ENCODE data around the gene SCAMP1. TPM values are rescaled to one million over a fixed set of nuclear protein-coding genes. Genes with fewer than 3 reads are reported as not detected.
A peak's percentile ranks its signal among the peaks of the same experiment; 100 is the strongest.

The SCAMP1 gene
- total and polyA plus RNA-seq, 2 of the 13 experiments (the other 11 are each of a cell fraction or from before 2014, with no cell fraction given): 18.2 to 33.7 TPM

- TF ChIP-seq GRHL1 (CRISPR knock-in tag; conservative IDR thresholded peaks at IDR 0.05) (no peak), ZBTB1 (CRISPR knock-in tag; IDR thresholded peaks at IDR 0.05; ENCODE audit: borderline replicate concordance) (no peak), NR1H2 (CRISPR knock-in tag; IDR thresholded peaks at IDR 0.05; ENCODE audit: borderline replicate concordance, low read depth) (no peak), SNAI1 (CRISPR knock-in tag; IDR thresholded peaks at IDR 0.05; ENCODE audit: borderline replicate concordance) (no peak), ZNF777 (CRISPR knock-in tag; IDR thresholded peaks at IDR 0.05) (no peak), NFKB2 (CRISPR knock-in tag; IDR thresholded peaks at IDR 0.05; ENCODE audit: borderline replicate concordance) (no peak), ZNF18 (CRISPR knock-in tag; IDR thresholded peaks at IDR 0.05; ENCODE audit: insufficient replicate concordance) (peak; percentile 69), HBP1 (CRISPR knock-in tag; IDR thresholded peaks at IDR 0.05; ENCODE audit: low read depth) (no peak), FIP1L1 (IDR thresholded peaks at IDR 0.05; ENCODE audit: borderline replicate concordance, insufficient read depth, low read depth, low read length) (no peak), PATZ1 (CRISPR knock-in tag; IDR thresholded peaks at IDR 0.05) (peak; percentile 70), RAD51 (IDR thresholded peaks at IDR 0.05; ENCODE audit: borderline replicate concordance) (no peak), FOXM1 (CRISPR knock-in tag; IDR thresholded peaks at IDR 0.05) (no peak), SKI (IDR thresholded peaks at IDR 0.05; ENCODE audit: partially characterized antibody) (peak; percentile 21), STAT6 (CRISPR knock-in tag; IDR thresholded peaks at IDR 0.05; ENCODE audit: borderline replicate concordance) (no peak), KLF11 (CRISPR knock-in tag; IDR thresholded peaks at IDR 0.05) (peak; percentile 84; the same call in 1 of the 2 replicates), KMT2B (CRISPR knock-in tag; IDR thresholded peaks at IDR 0.05) (peak; percentile 44; the same call in 1 of the 2 replicates), ZNF775 (CRISPR knock-in tag; IDR thresholded peaks at IDR 0.05; ENCODE audit: borderline replicate concordance) (0 out of 2 replicates have a peak, but pooled peaks have one; percentile 38), ZNF557 (CRISPR knock-in tag; IDR thresholded peaks at IDR 0.05) (peak; percentile 54; the same call in 1 of the 2 replicates), PPARG (CRISPR knock-in tag; conservative IDR thresholded peaks at IDR 0.05) (peak; percentile 91)
Observed at GRCh38 chr5:78518365-78519197, 158.2 kb downstream of the SCAMP1 start (continued).

Measured in HepG2 (cell line).